GM12872 (cell line): ENCODE data around the gene LPP.

Experiments used
- TF ChIP-seq, protein P1 (sequence below): IDR thresholded peaks from 3 replicates; pipeline ENCODE4 v1.5.1; 2011; ENCODE audit warnings: low read depth, mild to moderate bottlenecking, low read length, moderate library complexity; ENCODE audit not compliant: insufficient read depth

LPP gene

DNA sequence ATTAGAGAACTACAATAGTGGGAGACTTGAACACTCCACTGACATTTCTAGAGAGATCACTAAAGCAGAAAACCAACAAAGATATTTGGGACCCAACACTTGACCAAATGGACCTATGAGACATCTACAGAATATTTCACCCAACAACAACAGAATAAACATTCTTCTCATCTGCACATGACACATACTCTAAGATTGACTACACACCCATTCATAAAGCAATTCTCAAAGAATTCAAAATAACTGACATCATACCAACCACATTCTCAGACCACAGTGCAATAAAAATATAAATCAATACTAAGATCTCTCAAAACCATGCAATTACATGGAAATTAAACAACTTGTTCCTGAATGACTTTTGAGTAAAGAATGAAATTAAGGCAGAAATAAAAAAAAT, 473.7 kb downstream of the LPP start:
- TF ChIP-seq, protein P1, sequence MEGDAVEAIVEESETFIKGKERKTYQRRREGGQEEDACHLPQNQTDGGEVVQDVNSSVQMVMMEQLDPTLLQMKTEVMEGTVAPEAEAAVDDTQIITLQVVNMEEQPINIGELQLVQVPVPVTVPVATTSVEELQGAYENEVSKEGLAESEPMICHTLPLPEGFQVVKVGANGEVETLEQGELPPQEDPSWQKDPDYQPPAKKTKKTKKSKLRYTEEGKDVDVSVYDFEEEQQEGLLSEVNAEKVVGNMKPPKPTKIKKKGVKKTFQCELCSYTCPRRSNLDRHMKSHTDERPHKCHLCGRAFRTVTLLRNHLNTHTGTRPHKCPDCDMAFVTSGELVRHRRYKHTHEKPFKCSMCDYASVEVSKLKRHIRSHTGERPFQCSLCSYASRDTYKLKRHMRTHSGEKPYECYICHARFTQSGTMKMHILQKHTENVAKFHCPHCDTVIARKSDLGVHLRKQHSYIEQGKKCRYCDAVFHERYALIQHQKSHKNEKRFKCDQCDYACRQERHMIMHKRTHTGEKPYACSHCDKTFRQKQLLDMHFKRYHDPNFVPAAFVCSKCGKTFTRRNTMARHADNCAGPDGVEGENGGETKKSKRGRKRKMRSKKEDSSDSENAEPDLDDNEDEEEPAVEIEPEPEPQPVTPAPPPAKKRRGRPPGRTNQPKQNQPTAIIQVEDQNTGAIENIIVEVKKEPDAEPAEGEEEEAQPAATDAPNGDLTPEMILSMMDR = no peak

DNA sequence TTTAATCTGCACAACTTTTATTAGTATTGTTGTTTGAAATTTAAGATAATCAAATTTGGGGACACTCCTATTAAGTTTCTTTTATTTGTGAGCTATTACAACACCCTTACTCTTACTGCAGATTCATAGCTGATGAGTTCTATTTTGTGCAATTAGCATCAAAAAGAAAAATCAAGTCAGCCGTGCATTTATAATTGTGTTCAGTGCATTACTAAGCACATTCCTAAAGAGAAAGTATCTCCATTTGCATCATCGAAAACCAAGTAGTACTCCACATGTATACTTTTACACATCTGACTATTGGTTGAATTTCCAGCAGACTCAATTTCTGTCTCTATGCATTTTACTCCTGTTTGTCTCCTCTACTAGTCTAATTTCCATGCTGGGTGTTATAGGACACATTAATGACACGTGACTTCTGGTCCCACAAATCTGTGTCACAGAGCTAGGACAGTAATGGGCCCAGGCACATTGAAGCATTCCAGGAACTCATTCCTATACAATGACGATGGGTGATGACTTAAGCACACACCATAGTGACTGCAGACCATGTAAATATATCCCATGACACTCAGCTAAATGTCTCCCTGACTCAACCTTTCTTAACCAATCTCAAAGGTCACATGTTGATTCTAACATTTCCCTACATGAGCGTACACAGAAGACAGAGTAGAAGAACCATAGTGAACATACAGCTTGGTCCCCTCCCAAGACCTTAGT, 477.5 kb downstream of the LPP start:
- TF ChIP-seq, protein P1 = no peak

- TF ChIP-seq, protein P1 = no peak
Observed at GRCh38 chr3:188633206-188633605, 479.2 kb downstream of the LPP start.

DNA sequence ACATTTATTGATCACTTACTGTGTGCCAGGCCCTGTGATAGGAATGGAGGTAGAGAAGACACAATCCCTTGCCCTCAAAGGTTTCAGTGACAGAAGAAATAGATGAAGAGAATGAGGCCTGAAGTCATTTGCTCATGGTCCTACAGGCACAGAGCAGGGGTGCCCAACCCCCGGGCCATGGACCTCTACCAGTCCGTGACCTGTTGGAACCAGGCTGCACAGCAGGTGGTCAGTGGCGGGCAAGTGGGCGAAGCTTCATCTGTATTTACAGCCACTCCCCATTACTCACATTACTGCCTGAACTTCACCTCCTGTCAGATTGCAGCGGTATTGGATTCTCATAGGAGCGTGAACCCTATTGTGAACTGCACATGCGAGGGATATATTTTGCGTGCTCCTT, 480.3 kb downstream of the LPP start:
- TF ChIP-seq, protein P1 = no peak

- TF ChIP-seq, protein P1 = no peak
Observed at GRCh38 chr3:188635258-188636042, 481.5 kb downstream of the LPP start.

DNA sequence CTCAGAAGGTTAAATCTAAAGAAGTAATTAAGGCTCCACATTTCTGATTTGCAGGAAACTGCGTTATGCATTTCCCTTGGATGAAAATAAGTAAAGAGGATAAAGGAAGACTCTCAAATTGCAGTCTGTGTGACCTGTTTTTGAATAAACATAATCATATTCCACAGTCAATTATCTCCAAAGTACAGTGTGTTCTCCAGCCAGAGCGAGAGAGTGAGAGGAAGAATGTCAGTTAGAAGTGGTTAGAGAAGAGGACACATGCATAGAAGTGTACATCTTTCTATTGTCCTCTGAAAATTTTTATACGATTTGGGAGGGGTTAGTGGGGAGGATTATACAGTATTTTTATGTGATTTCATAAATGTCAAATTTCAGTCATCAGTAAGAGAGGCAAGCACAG, 487.1 kb downstream of the LPP start:
- TF ChIP-seq, protein P1 = no peak

DNA sequence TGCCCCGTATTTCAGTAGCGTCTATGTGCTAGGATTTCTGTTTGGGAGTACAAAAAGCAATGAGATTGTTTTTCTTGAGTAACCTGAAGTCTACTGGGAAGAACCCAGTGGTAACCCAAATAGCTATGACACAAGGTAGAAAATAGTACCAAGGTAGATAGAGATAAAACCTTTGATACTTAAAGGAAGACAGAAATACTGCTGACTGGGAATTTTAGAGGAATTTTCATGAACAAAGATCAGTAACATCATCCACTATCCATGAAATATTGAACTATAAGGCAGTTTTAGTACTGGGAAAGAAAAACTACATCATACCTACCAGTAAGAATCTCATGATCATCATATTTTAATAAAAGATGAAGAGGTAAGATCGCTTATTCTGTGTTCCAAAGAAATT, 489.8 kb downstream of the LPP start:
- TF ChIP-seq, protein P1 = no peak
